NCI-H1417 treated with DMSO at 0.1 percent for 48 hours (cell line): ENCODE data around the gene TMEM127.
"Not testable (repeated sequence)": the region's sequence is repeated elsewhere in the genome, so short reads cannot be mapped to it uniquely, and the experiment has no call there.

Source experiments
- DNase-seq: peaks from one replicate; lab custom pipeline; 2025; lab: John Stamatoyannopoulos, UW

TMEM127 gene, protein sequence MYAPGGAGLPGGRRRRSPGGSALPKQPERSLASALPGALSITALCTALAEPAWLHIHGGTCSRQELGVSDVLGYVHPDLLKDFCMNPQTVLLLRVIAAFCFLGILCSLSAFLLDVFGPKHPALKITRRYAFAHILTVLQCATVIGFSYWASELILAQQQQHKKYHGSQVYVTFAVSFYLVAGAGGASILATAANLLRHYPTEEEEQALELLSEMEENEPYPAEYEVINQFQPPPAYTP

GRCh38 chr2:96265840-96266679, at the start of gene TMEM127, which contains the start of gene CIAO1:
TSS of gene TMEM127 (minus strand) at chr2:96265997. CDS start at chr2:96265381, 616 bp downstream.
TSS of gene CIAO1 (plus strand) at chr2:96266225. CDS start at chr2:96266351, 126 bp downstream.
- peak; percentile 62 for DNase-seq

- DNase-seq = no peak
Measured at GRCh38 chr2:96315005-96315399, 49.2 kb upstream of the TMEM127 start.

- no peak for DNase-seq
Measured at GRCh38 chr2:96308248-96308647, 42.5 kb upstream of the TMEM127 start.

- no peak for DNase-seq
Measured at GRCh38 chr2:96306370-96306769, 40.6 kb upstream of the TMEM127 start.

- no peak for DNase-seq
Measured at GRCh38 chr2:96305979-96306308, 40.1 kb upstream of the TMEM127 start.

GRCh38 chr2:96305091-96305978, 39.5 kb upstream of the TMEM127 start, which contains the start of gene SNRNP200:
TSS of gene SNRNP200 (minus strand) at chr2:96305546. CDS start at chr2:96305437, 109 bp downstream.
- peak; percentile 58 for DNase-seq

GRCh38 chr2:96304606-96305005, 38.8 kb upstream of the TMEM127 start:
- no peak for DNase-seq

GRCh38 chr2:96301865-96302264, 36.1 kb upstream of the TMEM127 start:
- no peak for DNase-seq

DNA sequence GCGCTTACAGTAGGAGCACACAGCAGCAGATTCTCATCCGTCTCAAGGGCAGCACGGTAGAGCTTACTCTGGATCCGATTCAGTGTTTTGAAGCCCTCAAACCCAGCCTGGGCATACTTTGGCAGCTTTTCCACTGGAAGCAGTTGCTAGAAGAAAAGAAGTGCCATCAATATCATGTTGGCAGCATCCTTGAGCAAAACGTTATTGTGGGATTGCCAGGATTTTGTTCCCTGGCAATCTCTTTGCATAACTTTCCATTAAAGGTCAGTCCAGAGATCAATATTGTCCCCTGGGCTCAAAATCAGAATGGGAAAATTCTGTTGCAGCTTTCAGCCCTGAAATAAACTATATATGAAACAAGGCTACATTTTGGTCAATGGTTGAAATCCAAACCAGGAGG, 31.1 kb upstream of the TMEM127 start:
- DNase-seq = no peak

DNA sequence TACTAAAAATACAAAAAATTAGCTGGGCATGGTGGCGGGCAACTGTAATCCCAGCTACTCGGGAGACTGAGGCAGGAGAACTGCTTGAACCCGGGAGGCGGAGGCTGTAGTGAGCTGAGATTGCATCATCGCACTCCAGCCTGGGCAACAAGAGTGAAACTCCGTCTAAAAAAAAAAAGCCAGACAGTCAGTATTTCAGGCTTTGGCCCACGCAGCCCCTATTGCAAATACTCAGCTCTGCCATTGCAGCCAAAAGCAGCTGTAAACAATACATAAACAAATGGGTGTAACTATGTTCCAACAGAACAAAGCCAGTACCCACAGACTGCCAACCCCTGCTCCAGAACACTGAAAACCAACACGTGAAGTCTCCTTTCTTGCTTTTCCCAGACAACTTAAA, 28.5 kb upstream of the TMEM127 start:
- not testable (repeated sequence) for DNase-seq

- DNase-seq = no peak
Measured at GRCh38 chr2:96291751-96292150, 26.0 kb upstream of the TMEM127 start.

GRCh38 chr2:96287273-96287856, 21.6 kb upstream of the TMEM127 start:
- no peak for DNase-seq

DNA sequence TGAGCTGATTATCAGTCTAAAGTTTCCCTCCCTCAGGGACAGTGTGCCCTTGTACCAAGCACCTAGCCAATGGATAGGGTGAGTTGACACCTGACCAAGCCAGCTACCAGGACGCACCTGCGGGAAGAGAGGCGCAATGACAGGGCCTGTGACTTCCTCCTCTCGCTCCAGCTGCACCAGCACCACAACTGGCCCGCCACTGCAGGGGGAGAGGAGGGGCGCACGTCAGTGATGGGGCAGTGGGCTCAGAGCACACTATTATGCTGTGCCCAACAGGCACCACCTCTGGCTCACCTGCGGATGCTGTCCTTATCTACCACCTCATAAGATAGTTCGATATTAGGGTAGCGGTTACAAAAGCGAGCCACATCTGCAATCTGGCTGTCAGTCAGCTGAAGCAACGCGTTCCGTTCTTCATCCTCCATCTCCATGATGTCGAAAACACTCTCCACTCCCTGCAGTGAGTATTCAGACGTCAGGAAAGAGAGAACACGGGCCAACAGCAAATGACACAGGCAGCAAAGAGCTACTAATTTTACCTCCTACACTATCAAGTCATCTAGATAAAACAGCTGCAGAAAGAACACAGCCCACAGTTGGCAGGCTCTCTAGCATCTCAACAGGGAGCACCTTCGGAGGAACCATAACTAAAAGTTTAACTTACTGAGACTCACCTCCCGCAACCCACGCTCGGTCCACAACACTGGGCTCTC, 11.1 kb upstream of the TMEM127 start:
- no peak for DNase-seq

GRCh38 chr2:96274355-96275056, 8.7 kb upstream of the TMEM127 start:
- DNase-seq = no peak

GRCh38 chr2:96273763-96274162, 8.0 kb upstream of the TMEM127 start:
- DNase-seq = no peak

DNA sequence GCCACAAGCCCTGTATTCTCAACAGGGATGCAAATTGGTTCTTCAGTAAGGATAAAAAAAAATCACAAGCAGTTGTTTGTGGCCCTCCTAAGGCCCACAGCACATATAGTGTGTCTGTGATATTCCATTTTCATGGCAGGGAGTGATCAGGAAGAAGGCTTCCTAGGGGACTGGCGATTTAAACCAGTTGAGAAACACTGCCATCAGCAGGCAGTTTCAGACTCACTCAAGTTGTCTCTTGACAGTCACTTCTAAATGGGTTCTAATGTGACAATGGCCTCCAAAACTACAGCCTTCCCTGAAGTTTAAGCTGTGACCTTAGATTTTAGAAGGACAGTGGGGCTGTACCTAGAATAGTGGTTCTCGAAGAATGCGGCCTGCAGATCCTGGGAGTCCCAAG, 6.2 kb upstream of the TMEM127 start:
- DNase-seq = no peak

DNA sequence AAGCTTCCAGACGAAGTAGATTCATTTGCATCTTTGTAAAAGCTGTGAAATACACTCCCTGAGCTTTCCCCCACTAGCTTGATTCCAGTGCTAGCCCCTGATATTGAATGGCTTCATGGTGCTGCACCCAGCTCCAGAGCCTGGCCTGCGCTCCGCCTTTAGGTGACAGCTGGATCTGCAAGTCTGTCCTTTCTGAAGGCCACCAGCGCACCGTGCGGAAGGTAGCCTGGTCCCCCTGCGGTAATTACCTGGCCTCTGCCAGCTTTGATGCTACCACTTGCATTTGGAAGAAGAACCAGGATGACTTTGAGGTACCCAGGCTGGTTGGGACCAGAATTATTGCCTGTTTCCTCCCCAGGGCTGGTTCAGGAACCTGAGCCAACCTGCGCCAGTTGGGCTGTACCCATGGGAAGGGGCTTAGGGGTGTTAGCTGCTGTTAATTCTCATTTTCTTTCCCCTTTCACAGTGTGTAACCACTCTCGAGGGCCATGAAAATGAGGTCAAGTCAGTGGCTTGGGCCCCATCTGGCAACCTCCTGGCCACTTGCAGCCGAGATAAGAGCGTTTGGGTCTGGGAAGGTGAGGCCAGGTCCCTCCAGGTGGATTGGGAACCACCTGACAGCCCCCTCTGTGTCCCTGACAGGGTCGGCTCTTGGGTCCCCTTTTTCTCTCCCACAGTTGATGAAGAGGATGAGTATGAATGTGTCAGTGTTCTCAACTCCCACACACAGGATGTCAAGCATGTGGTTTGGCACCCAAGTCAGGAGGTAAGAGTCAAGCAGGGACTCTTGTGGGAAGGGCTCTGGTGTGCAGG, 1.6 kb upstream of the TMEM127 start:
- no peak for DNase-seq

GRCh38 chr2:96265349-96265839, 403 bp downstream of the TMEM127 start:
- no peak for DNase-seq

GRCh38 chr2:96264656-96265348, 995 bp downstream of the TMEM127 start:
- no peak for DNase-seq
